Skin of body (tissue), 2 donors: ENCODE results near the gene BLM. TPM values are rescaled to one million over a fixed set of nuclear protein-coding genes. Genes with fewer than 3 reads are reported as not detected.
"Not testable (repeated sequence)": the region's sequence is repeated elsewhere in the genome, so short reads cannot be mapped to it uniquely, and the experiment has no call there.

Experiments
- DNase-seq: peaks from one replicate; lab custom pipeline; 2025; lab: John Stamatoyannopoulos, UW
- total RNA-seq: library from RNA; depleted of rRNA; stranded (reverse); fragments of >200 nt; gene quantifications from one replicate; pipeline ENCODE4 v1.2.3, GENCODE V29; 2014

Gene BLM
- total RNA-seq, 1 donor from 2014 or later: 6.3 TPM

DNA sequence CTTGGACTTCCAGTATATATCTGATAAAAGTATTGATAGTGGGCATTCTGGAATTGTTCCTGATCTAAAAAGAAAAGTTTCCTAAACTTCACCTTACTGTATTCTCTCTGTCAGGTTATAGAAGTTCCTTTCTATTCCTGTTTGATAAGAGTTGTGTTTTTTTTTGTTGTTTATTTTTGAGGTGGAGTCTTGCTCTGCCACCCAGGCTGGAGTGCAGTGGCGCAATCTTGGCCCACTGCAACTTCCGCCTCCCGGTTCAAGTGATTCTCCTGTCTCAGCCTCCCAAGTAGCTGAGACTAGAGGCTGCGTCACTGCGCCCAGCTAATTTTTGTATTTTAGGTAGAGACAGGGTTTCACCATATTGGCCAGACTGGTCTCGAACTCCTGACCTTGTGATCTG, 13.1 kb downstream of the BLM start:
- DNase-seq: no peak

GRCh38 chr15:90735923-90736322, 18.8 kb downstream of the BLM start:
- DNase-seq: no peak

- not testable (repeated sequence) for DNase-seq
Observed at GRCh38 chr15:90740545-90740944, 23.4 kb downstream of the BLM start.

DNA sequence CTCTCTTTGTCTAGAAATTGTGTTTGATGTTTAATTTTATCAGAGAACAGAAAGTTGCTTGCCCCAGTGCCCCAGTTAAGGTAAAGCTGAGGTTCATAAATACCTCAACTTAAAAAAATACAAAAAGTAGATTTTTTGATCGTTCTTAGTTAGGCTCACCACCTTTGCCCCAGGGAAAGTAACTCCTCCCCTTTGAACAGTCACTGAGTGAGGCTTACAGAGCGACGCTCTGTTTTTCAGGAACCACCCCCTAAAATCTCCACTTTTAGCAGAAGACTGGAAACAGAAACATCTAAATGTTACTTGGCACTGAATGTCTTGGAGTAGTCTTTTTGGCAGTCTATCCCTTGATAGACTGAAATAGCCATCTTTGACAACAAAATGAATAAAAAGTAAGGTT, 24.9 kb downstream of the BLM start:
- no peak for DNase-seq

GRCh38 chr15:90743407-90743806, 26.3 kb downstream of the BLM start:
- DNase-seq: no peak

DNA sequence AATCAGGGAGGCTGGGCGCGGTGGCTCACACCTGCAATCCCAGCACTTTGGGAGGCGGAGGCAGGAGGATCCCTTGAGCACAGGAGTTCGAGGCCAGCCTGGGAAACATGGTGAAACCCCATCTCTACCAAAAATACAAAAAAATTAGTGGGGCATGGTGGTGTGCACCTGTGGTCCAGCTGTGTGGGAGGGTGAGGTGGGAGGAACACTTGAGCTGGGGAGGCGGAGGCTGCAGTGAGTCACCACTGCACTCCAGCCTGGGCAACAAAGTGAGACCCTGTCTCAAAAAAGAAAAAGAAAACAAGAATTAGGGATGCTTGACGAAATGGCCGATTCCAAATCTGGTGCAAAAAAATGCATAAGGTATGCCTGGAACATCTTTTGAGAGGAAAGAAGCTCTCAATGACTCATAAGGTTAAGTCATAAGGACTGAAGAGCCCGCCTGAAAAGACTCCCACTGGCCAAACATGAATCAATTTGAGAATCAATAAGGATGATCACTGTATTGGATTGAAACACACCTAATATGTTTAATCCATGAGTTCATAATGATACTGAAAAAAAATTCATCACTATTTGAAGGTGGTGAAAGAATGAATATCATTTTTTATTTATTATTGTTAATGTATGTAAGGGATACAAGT, 27.7 kb downstream of the BLM start:
- no peak for DNase-seq

- no peak for DNase-seq
Observed at GRCh38 chr15:90749754-90750153, 32.6 kb downstream of the BLM start.

GRCh38 chr15:90750186-90750585, 33.0 kb downstream of the BLM start:
- no peak for DNase-seq

DNA sequence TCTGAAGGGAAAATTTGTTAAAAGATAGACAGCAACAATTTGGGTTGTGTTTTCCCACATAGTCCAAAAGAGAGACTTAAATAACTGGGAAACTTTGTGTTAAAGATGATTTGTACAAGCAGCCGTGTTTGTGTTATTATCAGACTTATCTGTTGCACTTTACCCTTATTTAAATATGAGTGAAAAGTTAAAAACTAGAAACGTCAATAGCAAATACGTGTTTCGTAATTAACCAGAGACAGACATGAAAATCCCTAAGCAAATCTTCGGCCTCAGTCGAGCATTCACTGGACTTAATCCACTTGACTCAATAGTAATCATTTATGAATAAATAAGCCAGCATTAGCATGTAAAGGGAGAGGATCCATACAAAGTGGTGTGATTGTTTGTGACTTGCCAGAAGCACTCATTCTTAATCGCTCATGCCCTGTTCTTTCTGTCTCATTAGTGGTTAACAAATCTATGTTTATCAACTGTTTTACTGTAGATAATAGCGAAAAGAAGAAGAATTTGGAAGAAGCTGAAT, 34.2 kb downstream of the BLM start:
- DNase-seq: no peak

DNA sequence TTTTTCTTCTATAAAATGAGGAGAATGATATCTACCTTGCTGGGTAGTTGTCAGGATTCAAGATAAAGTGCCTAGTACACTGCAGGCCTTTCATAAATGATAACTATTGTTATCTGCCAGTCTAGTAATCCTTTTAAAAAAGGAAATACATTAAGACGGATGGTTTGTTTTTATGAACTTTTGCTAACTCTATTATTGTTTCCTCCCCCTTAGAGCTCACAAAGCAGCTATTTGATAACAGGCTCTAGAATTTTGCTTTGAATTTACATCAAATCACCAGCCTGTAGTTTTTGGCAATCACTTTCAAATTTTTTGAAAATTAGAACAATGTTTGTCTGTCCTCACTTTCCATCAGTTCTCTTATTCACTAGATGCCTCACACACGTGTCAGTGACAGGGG, 39.8 kb downstream of the BLM start:
- no peak for DNase-seq

DNA sequence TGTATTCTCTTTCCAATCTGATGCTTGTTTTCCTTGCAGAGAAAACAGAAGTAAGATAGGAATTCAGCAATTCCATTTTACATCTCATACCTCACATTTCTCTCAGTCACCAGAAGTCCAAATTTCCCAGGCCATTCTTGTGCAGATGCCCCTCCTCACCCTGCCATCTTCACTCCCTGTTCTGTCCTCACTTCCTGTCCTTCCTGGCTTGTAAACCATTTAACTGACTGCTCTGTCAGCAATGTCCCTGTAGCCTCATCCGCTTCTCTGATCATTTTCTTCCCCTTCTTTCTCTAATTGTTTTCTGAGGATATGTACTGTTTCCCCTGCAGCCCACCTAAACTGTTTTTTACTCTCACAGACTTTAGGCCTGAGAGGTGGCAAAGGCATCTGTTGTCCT, 40.3 kb downstream of the BLM start:
- DNase-seq: no peak

DNA sequence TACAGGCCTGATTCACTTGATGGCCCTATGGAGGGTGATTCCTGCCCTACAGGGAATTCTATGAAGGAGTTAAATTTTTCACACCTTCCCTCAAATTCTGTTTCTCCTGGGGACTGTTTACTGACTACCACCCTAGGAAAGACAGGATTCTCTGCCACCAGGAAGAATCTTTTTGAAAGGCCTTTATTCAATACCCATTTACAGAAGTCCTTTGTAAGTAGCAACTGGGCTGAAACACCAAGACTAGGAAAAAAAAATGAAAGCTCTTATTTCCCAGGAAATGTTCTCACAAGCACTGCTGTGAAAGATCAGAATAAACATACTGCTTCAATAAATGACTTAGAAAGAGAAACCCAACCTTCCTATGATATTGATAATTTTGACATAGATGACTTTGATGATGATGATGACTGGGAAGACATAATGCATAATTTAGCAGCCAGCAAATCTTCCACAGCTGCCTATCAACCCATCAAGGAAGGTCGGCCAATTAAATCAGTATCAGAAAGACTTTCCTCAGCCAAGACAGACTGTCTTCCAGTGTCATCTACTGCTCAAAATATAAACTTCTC, 43.6 kb downstream of the BLM start:
- DNase-seq: no peak

GRCh38 chr15:90761629-90762028, 44.5 kb downstream of the BLM start:
- no peak for DNase-seq

DNA sequence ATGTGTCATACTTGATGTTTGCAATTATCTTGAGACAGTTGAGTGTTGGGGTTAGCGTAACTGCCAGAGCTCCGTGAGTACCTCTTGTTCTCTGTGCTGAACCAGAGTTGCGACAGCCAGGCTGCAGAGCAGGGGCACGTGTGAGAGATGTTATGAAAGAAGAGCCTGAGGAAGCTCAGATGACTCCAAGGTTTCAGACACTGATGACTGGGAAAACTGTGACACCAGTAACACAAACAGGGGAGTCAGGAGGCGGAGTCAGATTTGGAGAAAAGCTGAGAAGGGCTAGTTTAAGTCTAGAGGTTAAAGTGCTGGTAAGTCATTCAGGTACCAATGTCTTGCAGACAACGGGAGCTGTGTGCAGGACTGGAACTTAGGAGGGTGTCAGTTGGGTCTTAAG, 45.0 kb downstream of the BLM start:
- no peak for DNase-seq

GRCh38 chr15:90763366-90764099, 46.4 kb downstream of the BLM start:
- DNase-seq: no peak

- DNase-seq: no peak
Observed at GRCh38 chr15:90765531-90765930, 48.4 kb downstream of the BLM start.

DNA sequence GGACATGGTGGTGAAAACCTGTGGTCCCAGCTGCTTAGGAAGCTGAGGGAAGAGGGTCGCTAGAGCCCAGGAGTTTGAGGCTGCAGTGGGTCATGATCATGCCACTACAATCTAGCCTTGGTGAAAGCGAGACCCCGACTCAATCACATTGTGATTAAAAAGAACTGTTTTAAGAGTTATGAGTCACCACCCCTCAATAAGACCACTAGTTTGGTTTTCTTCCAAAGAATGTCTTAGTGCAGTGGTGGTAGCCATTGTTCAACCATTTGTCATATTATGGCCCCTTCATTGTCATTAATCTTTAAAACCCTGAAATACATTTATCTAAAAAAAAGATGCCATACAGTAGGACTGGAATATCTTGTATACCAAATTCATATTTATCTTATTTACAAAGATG, 48.8 kb downstream of the BLM start:
- no peak for DNase-seq

DNA sequence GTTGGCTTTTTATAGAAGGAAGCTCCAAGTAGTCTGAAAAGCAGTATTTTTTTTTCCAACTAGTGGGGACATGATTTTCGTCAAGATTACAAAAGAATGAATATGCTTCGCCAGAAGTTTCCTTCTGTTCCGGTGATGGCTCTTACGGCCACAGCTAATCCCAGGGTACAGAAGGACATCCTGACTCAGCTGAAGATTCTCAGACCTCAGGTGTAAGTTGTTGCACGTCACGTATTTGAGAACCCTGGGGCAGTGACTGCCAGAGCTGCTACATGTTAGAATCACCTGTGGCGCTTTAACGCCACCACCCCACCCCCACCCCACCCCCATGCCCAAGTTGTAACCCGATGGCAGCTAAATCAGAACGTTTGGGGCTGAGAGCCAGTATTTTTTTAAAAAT, 52.2 kb downstream of the BLM start:
- no peak for DNase-seq

DNA sequence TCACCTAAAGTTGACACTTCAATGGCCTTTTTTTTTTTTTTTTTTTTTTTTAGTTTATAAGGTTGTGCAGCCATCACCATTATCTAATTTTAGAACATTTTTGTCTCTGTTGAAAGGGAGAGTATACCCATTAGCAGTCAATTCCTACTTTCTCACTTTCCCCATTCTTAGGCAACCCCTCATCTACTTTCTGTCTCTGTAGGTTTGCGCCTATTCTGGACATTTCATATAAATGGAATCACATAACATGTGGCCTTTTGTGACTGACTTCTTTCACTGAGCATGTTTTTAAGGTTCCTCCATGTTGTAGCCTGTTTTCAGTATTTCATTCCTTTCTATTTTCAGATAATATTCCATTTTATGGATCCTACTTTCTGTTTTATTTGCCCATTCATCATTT, 56.3 kb downstream of the BLM start:
- DNase-seq: no peak

- no peak for DNase-seq
Observed at GRCh38 chr15:90774731-90775514, 57.8 kb downstream of the BLM start.

DNA sequence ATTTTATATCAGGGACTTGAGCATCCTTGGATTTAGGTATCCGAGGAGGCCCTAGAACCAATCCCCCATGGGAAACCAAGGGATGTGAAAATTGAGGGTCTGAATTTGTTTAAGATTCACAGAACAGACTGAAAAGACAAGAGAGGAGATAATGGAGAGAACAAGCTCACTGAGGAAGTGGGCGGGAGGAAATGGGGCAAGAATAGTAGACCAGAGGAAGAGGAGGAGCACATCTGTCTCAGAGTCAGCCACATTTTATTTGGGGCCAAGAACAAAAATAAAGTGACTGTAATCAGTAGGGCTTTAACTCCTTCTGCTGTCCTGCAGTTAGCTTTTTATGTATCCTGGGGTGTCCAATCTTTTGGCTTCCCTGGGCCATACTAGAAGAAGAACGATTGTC, 63.8 kb downstream of the BLM start:
- DNase-seq: no peak

- DNase-seq: no peak
Observed at GRCh38 chr15:90782442-90782841, 65.3 kb downstream of the BLM start.
